ENCODE results near the gene SHKBP1. TPM values are rescaled to one million over a fixed set of nuclear protein-coding genes. Genes with fewer than 3 reads are reported as not detected.

Gene SHKBP1
- total RNA-seq, 2 donors from 2014 or later, result 15.8 to 35.6 TPM

GRCh38 chr19:40611900-40612698, 35.4 kb downstream of the SHKBP1 start:
- no peak for DNase-seq (ENCODE audit: low spot score)
- Histone ChIP-seq H3K4me1 (peaks cover 0 to 41% of the 10 kb centered on the region in 2 donors), H3K4me3 (no peak overlapping the region), H3K27ac (no peak overlapping the region), H3K9me3 (no peaks in the 10 kb centered on the region), H3K36me3 (peaks cover 5% of the 10 kb centered on the region), H3K27me3 (no peaks in the 10 kb centered on the region)
- no peak for TF ChIP-seq CTCF (IDR thresholded peaks at IDR 0.05)

- Histone ChIP-seq H3K27ac (peak overlapping the region; percentile 82 to 93), H3K4me1 (peaks cover 0 to 37% of the 10 kb centered on the region in 2 donors), H3K4me3 (peak overlapping the region; percentile 56 to 61), H3K27me3 (no peaks in the 10 kb centered on the region), H3K36me3 (peaks cover 14% of the 10 kb centered on the region), H3K9me3 (no peaks in the 10 kb centered on the region)
- no peak for DNase-seq (ENCODE audit: low spot score)
- no peak for TF ChIP-seq CTCF (IDR thresholded peaks at IDR 0.05)
Observed at GRCh38 chr19:40612831-40613689, 36.4 kb downstream of the SHKBP1 start.

- Histone ChIP-seq H3K9me3 (no peaks in the 10 kb centered on the region), H3K4me1 (peaks cover 0 to 36% of the 10 kb centered on the region in 2 donors), H3K27me3 (no peaks in the 10 kb centered on the region), H3K36me3 (peaks cover 21% of the 10 kb centered on the region), H3K4me3 (peak overlapping the region; percentile 56 to 61), H3K27ac (peak overlapping the region; percentile 82 to 93)
- no peak for TF ChIP-seq CTCF (IDR thresholded peaks at IDR 0.05)
- no peak for DNase-seq (ENCODE audit: low spot score)
Observed at GRCh38 chr19:40613690-40614621, 37.3 kb downstream of the SHKBP1 start.

GRCh38 chr19:40614622-40615411, 38.1 kb downstream of the SHKBP1 start:
- no peak for TF ChIP-seq CTCF (IDR thresholded peaks at IDR 0.05)
- H3K36me3 ChIP-seq, result peaks cover 30% of the 10 kb centered on the region
- peaks cover 0 to 29% of the 10 kb centered on the region in 2 donors for H3K4me1 ChIP-seq
- peak overlapping the region; percentile 82 to 93 for H3K27ac ChIP-seq
- peak overlapping the region; percentile 56 to 61 for H3K4me3 ChIP-seq
- no peaks in the 10 kb centered on the region for H3K27me3 ChIP-seq
- H3K9me3 ChIP-seq, result no peaks in the 10 kb centered on the region
- peak; percentile 93 for DNase-seq (ENCODE audit: low spot score)
